ENCODE measurements around the gene ESPL1. TPM values are rescaled to one million over a fixed set of nuclear protein-coding genes. Genes with fewer than 3 reads are reported as not detected.

ESPL1 gene
- total RNA-seq, 1 donor from 2014 or later: 4.8 TPM

GRCh38 chr12:53332744-53333143, 64.6 kb downstream of the ESPL1 start:
- TF ChIP-seq CTCF (IDR thresholded peaks at IDR 0.05): no peak
- no peaks in the 10 kb centered on the region for H3K9me3 Mint-ChIP-seq (ENCODE audit: low read depth)
- no peaks in the 10 kb centered on the region for H3K4me1 Mint-ChIP-seq (ENCODE audit: low read depth)
- no peaks in the 10 kb centered on the region for H3K36me3 Mint-ChIP-seq (ENCODE audit: low read depth)
- H3K27ac Mint-ChIP-seq (ENCODE audit: unreplicated experiment): no peak overlapping the region
- DNase-seq (ENCODE audit: low spot score): no peak
- H3K4me3 Mint-ChIP-seq (ENCODE audit: unreplicated experiment): no peak overlapping the region
- peaks cover 19% of the 10 kb centered on the region for H3K27me3 Mint-ChIP-seq (ENCODE audit: low read depth)

GRCh38 chr12:53333289-53333688, 65.2 kb downstream of the ESPL1 start:
- no peaks in the 10 kb centered on the region for H3K4me1 Mint-ChIP-seq (ENCODE audit: low read depth)
- no peak overlapping the region for H3K27ac Mint-ChIP-seq (ENCODE audit: unreplicated experiment)
- H3K27me3 Mint-ChIP-seq (ENCODE audit: low read depth): peaks cover 23% of the 10 kb centered on the region

GRCh38 chr12:53333845-53334244, 65.7 kb downstream of the ESPL1 start:
- TF ChIP-seq CTCF (IDR thresholded peaks at IDR 0.05): no peak
- no peaks in the 10 kb centered on the region for H3K4me1 Mint-ChIP-seq (ENCODE audit: low read depth)
- peaks cover 25% of the 10 kb centered on the region for H3K27me3 Mint-ChIP-seq (ENCODE audit: low read depth)
- H3K27ac Mint-ChIP-seq (ENCODE audit: unreplicated experiment): no peak overlapping the region
- no peaks in the 10 kb centered on the region for H3K36me3 Mint-ChIP-seq (ENCODE audit: low read depth)
- H3K4me3 Mint-ChIP-seq (ENCODE audit: unreplicated experiment): no peak overlapping the region
- no peak for DNase-seq (ENCODE audit: low spot score)
- no peaks in the 10 kb centered on the region for H3K9me3 Mint-ChIP-seq (ENCODE audit: low read depth)

More at GRCh38 chr12:53333289-53333688, 65.2 kb downstream of the ESPL1 start:
- TF ChIP-seq CTCF (IDR thresholded peaks at IDR 0.05): no peak
- Mint-ChIP-seq H3K9me3 (ENCODE audit: low read depth) (no peaks in the 10 kb centered on the region), H3K36me3 (ENCODE audit: low read depth) (no peaks in the 10 kb centered on the region), H3K4me3 (ENCODE audit: unreplicated experiment) (no peak overlapping the region)
- DNase-seq (ENCODE audit: low spot score): no peak

- Mint-ChIP-seq H3K27ac (ENCODE audit: unreplicated experiment) (no peak overlapping the region), H3K27me3 (ENCODE audit: low read depth) (peaks cover 27% of the 10 kb centered on the region), H3K4me3 (ENCODE audit: unreplicated experiment) (no peak overlapping the region), H3K9me3 (ENCODE audit: low read depth) (no peaks in the 10 kb centered on the region), H3K36me3 (ENCODE audit: low read depth) (no peaks in the 10 kb centered on the region), H3K4me1 (ENCODE audit: low read depth) (no peaks in the 10 kb centered on the region)
- no peak for DNase-seq (ENCODE audit: low spot score)
- TF ChIP-seq CTCF (IDR thresholded peaks at IDR 0.05): no peak
Observed at GRCh38 chr12:53334822-53335221, 66.7 kb downstream of the ESPL1 start.

- Mint-ChIP-seq H3K27me3 (ENCODE audit: low read depth) (peaks cover 31% of the 10 kb centered on the region), H3K36me3 (ENCODE audit: low read depth) (no peaks in the 10 kb centered on the region), H3K4me1 (ENCODE audit: low read depth) (no peaks in the 10 kb centered on the region), H3K4me3 (ENCODE audit: unreplicated experiment) (no peak within 1 kb of the TSS), H3K9me3 (ENCODE audit: low read depth) (no peaks in the 10 kb centered on the region), H3K27ac (ENCODE audit: unreplicated experiment) (no peak within 1 kb of the TSS)
- no peak for TF ChIP-seq CTCF (IDR thresholded peaks at IDR 0.05)
- DNase-seq (ENCODE audit: low spot score): no peak
Observed at GRCh38 chr12:53336181-53336681, 68.1 kb downstream of the ESPL1 start, which contains the start of gene SP7. TSS of gene SP7 (minus strand) at chr12:53336354. CDS start at chr12:53335646, 708 bp downstream.
